Measurements from ENCODE around the gene SIGLEC14.

GRCh38 chr19:51692468-51692867, 45.8 kb upstream of the SIGLEC14 start:
- TF ChIP-seq RAD21 (conservative IDR thresholded peaks at IDR 0.05) = no peak
- TF ChIP-seq TAF1 (IDR thresholded peaks at IDR 0.05; ENCODE audit: low read depth) = no peak
- TF ChIP-seq EP300 (conservative IDR thresholded peaks at IDR 0.05; ENCODE audit: poor library complexity, severe bottlenecking) = no peak
- TF ChIP-seq CTCF (IDR thresholded peaks at IDR 0.05; ENCODE audit: poor library complexity, severe bottlenecking) = no peak
- no peak for TF ChIP-seq POLR2AphosphoS5 (IDR thresholded peaks at IDR 0.05)
